ENCODE measurements around the gene WDR77. TPM values are rescaled to one million over a fixed set of nuclear protein-coding genes. Genes with fewer than 3 reads are reported as not detected.

The WDR77 gene
- total and polyA plus RNA-seq, 2 of the 13 experiments (the other 11 are each of a cell fraction or from before 2014, with no cell fraction given) = 90.6 to 108 TPM

GRCh38 chr1:111446546-111446945 is 2.5 kb downstream of the WDR77 start (continued):
- TF ChIP-seq, protein P1, sequence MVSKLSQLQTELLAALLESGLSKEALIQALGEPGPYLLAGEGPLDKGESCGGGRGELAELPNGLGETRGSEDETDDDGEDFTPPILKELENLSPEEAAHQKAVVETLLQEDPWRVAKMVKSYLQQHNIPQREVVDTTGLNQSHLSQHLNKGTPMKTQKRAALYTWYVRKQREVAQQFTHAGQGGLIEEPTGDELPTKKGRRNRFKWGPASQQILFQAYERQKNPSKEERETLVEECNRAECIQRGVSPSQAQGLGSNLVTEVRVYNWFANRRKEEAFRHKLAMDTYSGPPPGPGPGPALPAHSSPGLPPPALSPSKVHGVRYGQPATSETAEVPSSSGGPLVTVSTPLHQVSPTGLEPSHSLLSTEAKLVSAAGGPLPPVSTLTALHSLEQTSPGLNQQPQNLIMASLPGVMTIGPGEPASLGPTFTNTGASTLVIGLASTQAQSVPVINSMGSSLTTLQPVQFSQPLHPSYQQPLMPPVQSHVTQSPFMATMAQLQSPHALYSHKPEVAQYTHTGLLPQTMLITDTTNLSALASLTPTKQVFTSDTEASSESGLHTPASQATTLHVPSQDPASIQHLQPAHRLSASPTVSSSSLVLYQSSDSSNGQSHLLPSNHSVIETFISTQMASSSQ (IDR thresholded peaks at IDR 0.05; ENCODE audit: low read depth) = no peak
- TF ChIP-seq, protein P1 (CRISPR knock-in tag; IDR thresholded peaks at IDR 0.05; ENCODE audit: borderline replicate concordance) = no peak
- TF ChIP-seq ZNF609 (CRISPR knock-in tag; IDR thresholded peaks at IDR 0.05; ENCODE audit: borderline replicate concordance) = no peak

- Histone ChIP-seq H3K79me2 (ENCODE audit: insufficient read depth, low read length) (peaks cover 26% of the 10 kb centered on the region), H3K4me2 (ENCODE audit: low read depth, low read length) (no peak overlapping the region), H3K27me3 (ENCODE audit: control insufficient read depth in 1 of 2, insufficient read depth in 2 of 2, low read length in 2 of 2) (no peaks in the 10 kb centered on the region), H3K4me1 (ENCODE audit: insufficient read depth, low read length) (peaks cover 57% of the 10 kb centered on the region), H3K9me3 (ENCODE audit: low read length) (no peaks in the 10 kb centered on the region), H2AFZ (ENCODE audit: low read length) (no peak overlapping the region), H3K4me3 (replicated peaks in 1 of 3; ENCODE audit: insufficient read depth in 1 of 3, low read depth in 2 of 3, low read length in 3 of 3) (no peak overlapping the region), H3K9ac (ENCODE audit: insufficient read depth, low read depth, low read length) (no peak overlapping the region), H3K27ac (ENCODE audit: extremely low read length, insufficient read depth, low read length) (no peak overlapping the region), H4K20me1 (ENCODE audit: insufficient read depth, low read length) (no peaks in the 10 kb centered on the region), H3K36me3 (replicated peaks in 1 of 2; ENCODE audit: control insufficient read depth in 1 of 2, insufficient read depth in 2 of 2, low read length in 2 of 2) (peaks cover 26 to 58% of the 10 kb centered on the region in 2 experiments)
- FAIRE-seq (no peak), ATAC-seq (no peak), DNase-seq (ENCODE audit: low spot score) (no peak)
- ChIA-PET POLR2A (no interaction called here), CTCF (ENCODE audit: low intra/inter-chr PET ratio, low total read pairs) (no interaction called here)
- whole genome bisulfite sequencing (ENCODE audit: low lambda C conversion rate) = 91% methylated on average over 3 of the region's 3 CpGs
- in situ Hi-C loops (cut with HindIII; ENCODE audit: extremely low pct_ligation_motif_present, low pct_unique_long_range_greater_than_20kb) = no loop called here
- intact Hi-C loops (cut with micrococcal nuclease; ENCODE audit: unreplicated experiment) = no loop called here
- no TSS peak for BruUV-seq (replicated peaks)
- TF ChIP-seq ZFP62 (CRISPR knock-in tag; IDR thresholded peaks at IDR 0.05) (no peak), ZNF142 (CRISPR knock-in tag; IDR thresholded peaks at IDR 0.05) (no peak)
Observed at GRCh38 chr1:111444031-111444430, 5.0 kb downstream of the WDR77 start.

All from HepG2 (cell line).